Vagina (tissue), 2 donors: ENCODE data around the gene SLC27A2.

Experiments used
- CTCF ChIP-seq, 3 experiments: fragments of 450-650 bp in 2 of 3; fragments of 200-600 bp in 1 of 3; sonication (generic) in 1 of 3; IDR thresholded peaks; one replicate each; pipeline ENCODE4 v1.5.1; 2017 to 2019; ENCODE audit warnings: antibody characterized with exemption in 3 of 3, mild to moderate bottlenecking in 2 of 3, moderate library complexity in 2 of 3
- POLR2A ChIP-seq, 2 donors: fragments of 450-650 bp; IDR thresholded peaks; one replicate each; pipeline ENCODE4 v1.6.1; 2017; ENCODE audit warnings: antibody characterized with exemption in 2 of 2, mild to moderate bottlenecking in 2 of 2, moderate library complexity in 2 of 2

DNA sequence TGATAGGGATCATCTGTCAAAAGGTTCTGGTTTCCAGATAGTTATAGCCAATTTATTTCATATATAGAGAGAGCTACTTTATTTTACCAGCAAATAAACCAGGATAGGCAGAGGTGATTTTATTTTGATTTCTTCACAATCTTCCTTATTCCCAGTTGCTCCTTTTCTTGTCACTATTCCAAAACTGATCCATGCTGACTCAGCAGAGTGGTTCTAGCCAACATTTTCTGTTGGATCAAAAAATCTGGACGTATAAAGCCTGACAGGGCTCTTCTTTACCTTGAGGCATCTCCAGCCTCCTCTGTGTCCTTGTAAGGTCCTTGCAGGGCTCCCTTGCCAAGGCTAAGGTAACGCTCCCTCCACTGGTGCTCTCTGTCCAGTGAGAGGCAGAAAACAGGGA, 67.7 kb downstream of the SLC27A2 start:
- TF ChIP-seq POLR2A (IDR thresholded peaks at IDR 0.05) = no peak
- TF ChIP-seq CTCF (IDR thresholded peaks at IDR 0.05) = no peak
